ENCODE data around the gene RNF222.
"Not testable (repeated sequence)": the region's sequence is repeated elsewhere in the genome, so short reads cannot be mapped to it uniquely, and the experiment has no call there.

Gene RNF222

GRCh38 chr17:8410883-8411238, 13.2 kb upstream of the RNF222 start:
- no peak for DNase-seq

- peak; percentile 90 for DNase-seq
Measured at GRCh38 chr17:8409966-8410882, 12.6 kb upstream of the RNF222 start.

GRCh38 chr17:8408371-8408770, 10.7 kb upstream of the RNF222 start:
- DNase-seq, result no peak

GRCh38 chr17:8406174-8406573, 8.5 kb upstream of the RNF222 start:
- no peak for DNase-seq

GRCh38 chr17:8405499-8406016, 7.9 kb upstream of the RNF222 start:
- no peak for DNase-seq

GRCh38 chr17:8402921-8403536, 5.4 kb upstream of the RNF222 start:
- DNase-seq, result no peak

- no peak for DNase-seq
Measured at GRCh38 chr17:8401107-8401506, 3.5 kb upstream of the RNF222 start.

GRCh38 chr17:8398980-8399379, 1.4 kb upstream of the RNF222 start:
- no peak for DNase-seq

- DNase-seq, result not testable (repeated sequence)
Measured at GRCh38 chr17:8394497-8394896, 3.1 kb downstream of the RNF222 start.

GRCh38 chr17:8393470-8394231, 4.0 kb downstream of the RNF222 start:
- DNase-seq, result peak; percentile 56

- no peak for DNase-seq
Measured at GRCh38 chr17:8392674-8393469, 4.8 kb downstream of the RNF222 start.

- no peak for DNase-seq
Measured at GRCh38 chr17:8392274-8392673, 5.4 kb downstream of the RNF222 start.

- no peak for DNase-seq
Measured at GRCh38 chr17:8391711-8392110, 5.9 kb downstream of the RNF222 start.

- no peak for DNase-seq
Measured at GRCh38 chr17:8387914-8388651, 9.5 kb downstream of the RNF222 start.

GRCh38 chr17:8386841-8387240, 10.8 kb downstream of the RNF222 start:
- no peak for DNase-seq

- DNase-seq, result no peak
Measured at GRCh38 chr17:8384801-8385378, 12.7 kb downstream of the RNF222 start.

- DNase-seq, result peak; percentile 94
Measured at GRCh38 chr17:8383143-8383822, 14.3 kb downstream of the RNF222 start, which contains the start of gene RPL26. Gene RPL26 (minus strand): TSS chr17:8383193. CDS start chr17:8382310, 883 bp downstream.

GRCh38 chr17:8382880-8383142, 14.8 kb downstream of the RNF222 start:
- no peak for DNase-seq

- DNase-seq, result no peak
Measured at GRCh38 chr17:8382052-8382879, 15.4 kb downstream of the RNF222 start.

- DNase-seq, result no peak
Measured at GRCh38 chr17:8380049-8380448, 17.6 kb downstream of the RNF222 start.
